Lower lobe of right lung (tissue), 2 donors: ENCODE data around the gene KDF1. TPM values are rescaled to one million over a fixed set of nuclear protein-coding genes. Genes with fewer than 3 reads are reported as not detected.
A peak's percentile ranks its signal among the peaks of the same experiment; 100 is the strongest.

Experiments
- ATAC-seq, 2 donors: fragments of 200-7000 bp; cut with Tn5 transposase; one replicate each; pipeline ENCODE4 v1.9.1; 2020 to 2022; ENCODE audit warnings: mild to moderate bottlenecking in 2 of 2, moderate library complexity in 2 of 2
- DNase-seq: peaks from one replicate; pipeline ENCODE4 v3.0.0-alpha.2; 2020
- H3K27ac ChIP-seq: fragments of 200-600 bp; one replicate; pipeline ENCODE4 v1.8.0; 2022
- H3K27me3 ChIP-seq: fragments of 200-600 bp; one replicate; pipeline ENCODE4 v1.8.0; 2022; ENCODE audit warnings: low read depth
- H3K36me3 ChIP-seq: fragments of 200-600 bp; one replicate; pipeline ENCODE4 v1.8.0; 2022; ENCODE audit warnings: mild to moderate bottlenecking
- H3K4me1 ChIP-seq: fragments of 200-600 bp; one replicate; pipeline ENCODE4 v1.8.0; 2022
- H3K4me3 ChIP-seq: fragments of 200-600 bp; one replicate; pipeline ENCODE4 v1.8.0; 2022; ENCODE audit warnings: mild to moderate bottlenecking
- H3K9me3 ChIP-seq: fragments of 200-600 bp; one replicate; pipeline ENCODE4 v1.8.0; 2022
- CTCF ChIP-seq: fragments of 200-600 bp; IDR thresholded peaks from one replicate; pipeline ENCODE4 v1.8.0; 2022; ENCODE audit warnings: antibody characterized with exemption, mild to moderate bottlenecking
- intact Hi-C: fragments of 100-400 bp; cut with DNase I; formaldehyde crosslinking; loops from one replicate; pipeline ENCODE4 v1.11.0; 2022
- total RNA-seq: library from RNA; stranded (reverse); fragmentation: NEBNext Ultra II Directional; extraction: Animal tissue kit (Norgen Biotek cat#: 25700); gene quantifications from one replicate; pipeline ENCODE4 v1.2.1, GENCODE V29; 2021
- donor health status: DM: no; HTN: yes; CAD: no; lungs with severe emphysema.

KDF1 gene
- total RNA-seq, 1 donor from 2014 or later = 8.1 TPM

- intact Hi-C loops = no loop called here
- peaks cover 4% of the 10 kb centered on the region for H3K36me3 ChIP-seq
- TF ChIP-seq CTCF = no peak
- DNase-seq (no peak), ATAC-seq (no peak)
- H3K27ac ChIP-seq = peak overlapping the region; percentile 73
- H3K4me1 ChIP-seq = peaks cover 78% of the 10 kb centered on the region
- no peaks in the 10 kb centered on the region for H3K27me3 ChIP-seq
- no peaks in the 10 kb centered on the region for H3K9me3 ChIP-seq
- no peak overlapping the region for H3K4me3 ChIP-seq
Observed at GRCh38 chr1:27000817-27001460, 40.7 kb upstream of the KDF1 start.

DNA sequence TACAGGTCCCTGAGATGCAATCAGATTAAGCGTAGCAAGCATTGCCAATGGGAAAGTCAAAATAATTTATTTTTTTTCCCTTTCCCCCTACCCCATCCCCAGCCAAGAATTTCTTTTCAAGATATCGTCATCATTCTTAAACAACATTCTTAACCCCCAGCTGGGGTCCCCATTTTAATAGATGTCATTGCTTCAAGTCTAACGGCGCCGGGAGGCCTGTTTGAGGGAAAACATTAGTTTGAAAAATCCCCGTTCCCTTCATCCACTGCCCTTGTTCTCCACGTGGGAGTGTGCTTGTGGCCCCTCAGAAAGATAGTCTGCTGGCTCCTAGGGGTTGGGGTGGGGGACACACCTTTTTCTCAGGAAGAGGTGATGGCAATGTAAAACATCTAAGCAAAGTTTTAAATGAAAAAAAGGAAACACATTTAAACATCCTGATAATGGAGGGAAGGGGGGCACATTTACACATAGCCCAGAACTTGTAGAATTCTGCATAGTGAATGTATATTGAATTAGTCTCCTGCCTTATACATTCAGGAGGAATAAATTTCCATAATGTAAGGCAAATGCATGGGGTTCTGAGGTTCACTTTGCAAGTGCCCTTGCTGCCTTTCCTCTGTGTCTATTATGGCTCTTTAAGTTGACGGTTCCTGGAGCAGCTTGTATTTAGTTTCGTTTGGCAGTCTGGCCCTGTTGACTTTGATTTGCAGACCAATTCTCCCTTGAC, 40.0 kb upstream of the KDF1 start:
- no peaks in the 10 kb centered on the region for H3K27me3 ChIP-seq
- H3K4me1 ChIP-seq = peaks cover 73% of the 10 kb centered on the region
- H3K9me3 ChIP-seq = no peaks in the 10 kb centered on the region
- H3K27ac ChIP-seq = peak overlapping the region; percentile 73
- TF ChIP-seq CTCF = no peak
- intact Hi-C loops = no loop called here
- H3K4me3 ChIP-seq = no peak overlapping the region
- H3K36me3 ChIP-seq = no peaks in the 10 kb centered on the region
- DNase-seq (no peak), ATAC-seq (no peak)

- H3K9me3 ChIP-seq = no peaks in the 10 kb centered on the region
- peak overlapping the region; percentile 73 for H3K27ac ChIP-seq
- TF ChIP-seq CTCF = no peak
- ATAC-seq (peak; percentile 63 to 67), DNase-seq (peak; percentile 70)
- H3K4me1 ChIP-seq = peaks cover 71% of the 10 kb centered on the region
- H3K27me3 ChIP-seq = peaks cover 6% of the 10 kb centered on the region
- intact Hi-C loops = no loop called here
- H3K36me3 ChIP-seq = no peaks in the 10 kb centered on the region
- H3K4me3 ChIP-seq = no peak overlapping the region
Observed at GRCh38 chr1:26999440-26999987, 39.2 kb upstream of the KDF1 start.

- Histone ChIP-seq H3K4me3 (no peak overlapping the region), H3K27ac (peak overlapping the region; percentile 73), H3K4me1 (peaks cover 64% of the 10 kb centered on the region), H3K9me3 (no peaks in the 10 kb centered on the region), H3K27me3 (peaks cover 11% of the 10 kb centered on the region), H3K36me3 (no peaks in the 10 kb centered on the region)
- ATAC-seq = no peak
- intact Hi-C loops = no loop called here
- no peak for DNase-seq
- no peak for TF ChIP-seq CTCF
Observed at GRCh38 chr1:26998429-26999300, 38.4 kb upstream of the KDF1 start.

- intact Hi-C loops = no loop called here
- H3K4me1 ChIP-seq = peaks cover 64% of the 10 kb centered on the region
Observed at GRCh38 chr1:26996665-26997064, 36.4 kb upstream of the KDF1 start.

More at GRCh38 chr1:26996665-26997064, 36.4 kb upstream of the KDF1 start:
- H3K9me3 ChIP-seq = no peaks in the 10 kb centered on the region
- ATAC-seq (no peak), DNase-seq (no peak)
- H3K27me3 ChIP-seq = peaks cover 21% of the 10 kb centered on the region
- H3K27ac ChIP-seq = peak overlapping the region; percentile 14
- H3K4me3 ChIP-seq = no peak overlapping the region
- no peaks in the 10 kb centered on the region for H3K36me3 ChIP-seq
- TF ChIP-seq CTCF = no peak
